Stimulated activated CD4-positive, alpha-beta T cell treated with anti-CD3 and anti-CD28 coated beads, Interleukin-4, amount 100 ng/mL, for 4 hours (primary cell): ENCODE data around the gene SCT.

Experiments
- DNase-seq, 2 experiments: peaks; one replicate each; pipeline ENCODE4 v3.0.0-alpha.2; 2020

Gene SCT

GRCh38 chr11:581342-581741 lies 45.6 kb downstream of the SCT start:
- DNase-seq = no peak

GRCh38 chr11:579830-580601 lies 47.0 kb downstream of the SCT start:
- DNase-seq = no peak

GRCh38 chr11:578276-579035 lies 48.5 kb downstream of the SCT start:
- DNase-seq = no peak

- no peak for DNase-seq
These were observed 49.4 kb downstream of the SCT start for GRCh38 chr11:577611-577894.

- no peak for DNase-seq
These were observed 50.0 kb downstream of the SCT start for GRCh38 chr11:576811-577610.
